Vagina (tissue), 2 donors: Measurements from ENCODE around the gene RGS17.

Source experiments
- CTCF ChIP-seq, 3 experiments: fragments of 450-650 bp in 2 of 3; fragments of 200-600 bp in 1 of 3; sonication (generic) in 1 of 3; IDR thresholded peaks; one replicate each; pipeline ENCODE4 v1.5.1; 2017 to 2019; ENCODE audit warnings: antibody characterized with exemption in 3 of 3, mild to moderate bottlenecking in 2 of 3, moderate library complexity in 2 of 3
- POLR2A ChIP-seq, 2 donors: fragments of 450-650 bp; IDR thresholded peaks; one replicate each; pipeline ENCODE4 v1.6.1; 2017; ENCODE audit warnings: antibody characterized with exemption in 2 of 2, mild to moderate bottlenecking in 2 of 2, moderate library complexity in 2 of 2

GRCh38 chr6:153086225-153086990 lies 44.7 kb downstream of the RGS17 start:
- TF ChIP-seq CTCF (IDR thresholded peaks at IDR 0.05) (no peak), POLR2A (IDR thresholded peaks at IDR 0.05) (no peak)
